GM21529 (cell line): ENCODE measurements around the gene YOD1.

Source experiments
- ATAC-seq: cut with Tn5 transposase; IDR thresholded peaks from one replicate; pipeline ENCODE4 v1.9.1; 2021; ENCODE audit not compliant: unreplicated experiment

The YOD1 gene

DNA sequence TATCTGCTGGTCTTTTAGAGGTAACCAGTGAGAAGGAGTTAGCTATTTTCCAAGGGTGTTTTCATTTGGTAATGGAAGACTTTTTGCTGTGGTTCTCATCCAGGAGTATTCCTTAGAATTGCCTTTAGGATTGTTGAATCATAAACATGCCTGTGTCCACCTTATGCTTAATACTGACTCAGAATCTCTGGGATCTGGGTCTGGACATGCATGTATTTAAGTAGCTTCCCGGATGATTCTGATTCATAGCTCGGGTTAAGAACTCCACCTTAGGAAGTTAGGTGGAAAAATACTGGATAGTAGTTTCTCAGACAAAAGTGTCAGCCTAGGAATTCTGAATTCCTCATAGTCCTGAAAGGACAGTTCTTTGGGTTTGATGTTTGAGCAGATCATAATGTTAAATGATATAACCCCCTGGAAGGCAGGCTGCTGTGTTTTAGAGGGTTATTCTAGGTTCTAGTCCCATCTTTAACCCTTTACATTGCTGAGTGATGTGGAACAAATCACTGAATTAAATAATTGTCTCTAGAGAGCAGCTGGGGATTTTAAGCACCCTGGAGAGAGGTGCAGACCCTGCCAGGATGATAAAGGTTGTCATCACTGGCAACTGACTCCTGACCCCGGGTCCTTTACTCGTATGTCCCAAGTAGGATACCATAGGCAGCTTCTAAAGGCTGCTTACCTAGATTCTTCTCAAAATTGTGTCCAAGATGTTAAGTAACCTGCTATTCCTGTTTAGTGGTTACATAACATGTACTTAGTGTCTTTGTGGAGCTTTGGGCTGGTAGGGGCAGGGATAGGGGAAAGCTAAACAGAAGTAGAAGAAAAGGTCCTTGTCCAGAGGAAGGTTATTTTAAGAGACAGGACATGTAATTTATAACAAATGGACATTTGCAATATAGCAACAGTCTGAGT is 23.2 kb upstream of the YOD1 start:
- no peak for ATAC-seq

DNA sequence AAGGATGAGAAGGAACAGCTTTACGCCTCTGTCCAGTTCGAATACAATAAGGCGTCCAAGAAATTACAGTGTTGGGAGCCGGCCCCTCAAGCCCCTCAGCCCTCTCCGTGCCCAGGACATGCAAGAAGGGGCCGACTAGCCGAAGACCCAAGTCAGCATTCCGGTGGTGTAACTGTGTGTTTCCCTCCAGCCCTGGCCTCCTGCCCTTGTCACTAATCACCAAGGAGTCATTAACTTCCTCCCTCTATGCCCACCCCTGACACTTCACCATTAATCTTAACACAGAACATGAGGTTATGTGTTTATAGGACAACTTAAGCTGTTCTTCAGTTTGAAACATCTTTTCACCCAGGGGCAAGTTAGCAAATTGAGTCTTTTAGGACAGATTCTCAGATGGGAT is 21.2 kb upstream of the YOD1 start:
- ATAC-seq: no peak

DNA sequence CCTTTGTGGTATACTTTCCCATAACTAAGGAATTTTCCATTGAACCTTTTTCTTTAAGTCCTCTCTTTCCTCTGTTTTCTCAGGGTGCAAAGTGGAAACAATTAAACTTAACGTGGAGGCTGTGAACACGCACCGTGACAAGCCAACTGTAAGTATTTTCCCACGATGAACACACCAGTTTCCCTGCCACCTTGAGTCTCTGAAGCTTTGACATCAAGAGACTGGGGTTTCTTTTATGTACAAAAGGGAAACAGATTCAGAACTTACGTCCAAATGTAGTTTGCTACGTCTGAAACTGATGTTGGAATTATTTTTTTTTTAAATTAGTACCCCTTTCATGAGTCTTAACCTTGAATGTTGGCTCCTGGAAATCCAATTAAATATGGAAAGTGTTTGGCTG is 20.4 kb upstream of the YOD1 start:
- ATAC-seq: no peak

DNA sequence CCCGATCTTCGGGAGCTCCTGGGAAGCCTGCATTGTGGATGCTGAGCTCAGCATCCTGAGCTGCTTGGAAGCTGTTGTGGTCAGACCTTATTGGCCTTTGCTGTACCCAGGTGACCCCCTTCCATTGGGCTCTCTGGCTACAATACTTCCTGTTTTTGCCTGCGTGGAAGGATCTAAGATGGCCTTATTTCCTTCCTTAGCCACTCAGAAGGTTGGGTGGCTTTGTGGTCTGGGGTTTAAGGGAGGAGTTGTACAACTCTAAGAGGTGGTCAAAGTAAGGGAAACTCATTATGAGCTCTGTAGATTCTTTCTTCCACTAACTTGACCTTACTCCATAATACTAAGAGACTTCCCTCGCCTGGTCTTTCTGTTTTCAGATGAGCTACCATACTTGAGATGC is 19.8 kb upstream of the YOD1 start:
- ATAC-seq: no peak

DNA sequence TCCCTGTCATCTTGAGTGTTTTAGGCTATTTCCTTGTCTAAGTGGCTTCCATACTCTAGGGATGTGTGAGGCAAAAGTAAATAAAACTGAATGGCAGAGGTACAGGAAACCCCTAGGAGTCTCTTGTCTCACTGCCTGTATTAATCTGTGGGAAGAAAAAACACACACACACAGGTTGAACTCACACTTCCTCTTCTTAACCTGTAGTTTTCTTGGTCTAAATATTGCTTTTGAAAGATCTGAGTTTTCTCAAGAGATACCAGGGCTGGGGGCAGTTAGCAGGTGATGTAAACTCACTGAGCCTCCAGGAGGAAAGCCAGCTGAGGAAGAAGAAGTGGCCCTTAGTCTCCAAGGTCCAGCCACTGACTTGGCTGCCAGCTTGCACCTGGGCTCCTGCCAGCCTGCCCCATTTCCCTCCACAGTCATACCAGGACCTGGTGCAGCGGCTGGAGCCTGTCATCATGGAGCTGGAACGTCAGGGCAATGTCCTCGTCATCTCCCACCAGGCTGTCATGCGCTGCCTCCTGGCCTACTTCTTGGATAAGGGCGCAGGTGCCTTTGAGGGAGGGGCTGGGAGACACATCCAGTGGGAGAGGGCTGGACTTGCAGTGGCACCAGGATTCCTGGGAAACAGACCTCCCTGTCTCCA is 19.0 kb upstream of the YOD1 start:
- ATAC-seq: peak; percentile 65

DNA sequence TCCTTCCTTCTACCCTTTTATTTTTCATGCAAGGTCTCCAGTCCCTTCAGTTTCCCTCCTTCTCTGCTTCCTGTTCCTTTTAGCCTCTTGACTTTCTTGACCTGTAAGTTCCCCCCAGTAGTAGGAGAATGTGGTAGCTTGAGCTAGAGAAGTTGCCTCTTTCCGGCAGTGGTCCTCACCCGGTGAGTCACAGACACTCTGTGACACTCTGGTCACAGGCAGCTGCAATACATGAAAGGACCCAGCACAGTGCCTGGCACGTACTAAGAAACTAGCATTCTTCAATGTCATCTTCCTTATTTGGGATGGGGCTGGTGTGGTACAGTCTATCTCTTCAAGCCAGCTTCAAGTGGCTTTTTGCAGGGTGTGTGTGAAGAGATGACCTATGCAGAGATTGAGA is 18.1 kb upstream of the YOD1 start:
- ATAC-seq: no peak

DNA sequence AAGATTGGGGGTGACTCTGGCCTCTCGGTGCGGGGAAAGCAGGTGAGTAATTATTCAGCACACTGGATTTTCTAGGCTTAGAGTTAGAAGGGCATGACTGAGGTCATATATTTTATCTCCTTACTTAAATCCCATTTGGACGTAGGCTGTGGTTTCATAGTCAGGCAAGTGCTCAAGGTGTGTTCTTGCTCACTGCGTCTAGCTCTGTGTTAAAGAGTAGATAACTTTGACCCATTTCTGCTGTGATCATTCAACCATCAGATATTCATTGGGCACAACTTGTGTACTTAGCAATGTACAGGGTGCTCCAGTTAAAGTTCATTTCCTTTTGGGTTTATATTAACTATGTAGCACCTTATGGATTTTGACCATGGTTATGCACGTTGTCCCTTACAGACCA is 16.7 kb upstream of the YOD1 start:
- ATAC-seq: no peak

DNA sequence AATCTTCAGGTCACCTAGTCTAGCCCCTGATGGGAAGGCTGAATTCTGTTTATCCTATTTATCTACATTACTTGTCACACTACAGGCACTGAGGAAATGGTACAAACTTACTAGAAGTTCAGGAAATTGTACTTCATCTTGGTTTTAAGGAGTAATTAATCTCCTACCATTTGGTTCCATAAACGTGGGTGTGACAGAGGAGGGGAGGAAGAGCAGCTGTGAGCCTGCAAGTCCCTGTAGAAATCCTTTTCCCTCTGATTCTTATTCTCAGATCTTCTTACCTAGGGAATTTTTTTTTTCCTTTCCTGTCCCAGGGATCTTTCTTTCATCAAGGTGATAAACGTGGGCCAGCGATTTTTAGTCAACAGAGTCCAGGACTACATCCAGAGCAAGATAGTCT is 16.2 kb upstream of the YOD1 start:
- no peak for ATAC-seq

DNA sequence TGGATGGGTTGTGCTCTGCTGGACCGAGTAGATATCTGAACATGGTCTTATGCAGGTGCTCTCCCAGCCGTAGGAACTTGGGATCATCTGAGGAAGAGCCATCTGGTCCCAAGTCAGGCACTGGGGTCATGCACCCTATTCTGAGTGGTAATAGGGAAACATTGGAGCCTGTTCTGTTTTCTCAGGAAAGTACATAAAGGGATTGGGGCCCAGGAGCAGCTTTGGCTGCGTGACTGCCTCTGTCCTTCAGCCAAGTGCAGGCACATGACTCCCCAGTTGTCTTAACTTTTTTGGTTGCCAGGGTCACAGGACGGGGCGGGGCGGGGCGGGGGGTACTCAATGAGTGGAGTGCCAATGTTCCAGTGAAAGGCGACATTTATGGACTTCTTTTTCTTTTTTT is 13.6 kb upstream of the YOD1 start:
- no peak for ATAC-seq

DNA sequence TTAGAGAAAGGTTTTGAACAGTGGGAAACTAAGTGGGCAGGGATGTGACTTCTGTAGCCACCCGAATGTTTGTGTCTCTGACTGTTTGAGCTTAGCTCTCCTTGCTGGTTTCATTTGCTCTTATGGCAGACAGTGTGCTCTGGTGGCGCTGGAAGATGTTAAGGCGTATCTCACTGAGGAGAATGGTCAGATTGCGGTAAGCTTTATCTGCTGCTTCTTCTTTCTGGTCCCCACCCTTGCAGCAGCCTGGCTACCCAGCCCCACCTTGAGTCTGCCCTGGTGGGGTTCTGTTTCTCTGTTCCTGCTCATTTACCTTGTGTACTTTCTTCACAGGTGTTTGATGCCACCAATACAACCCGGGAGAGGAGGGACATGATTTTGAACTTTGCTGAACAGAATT is 12.0 kb upstream of the YOD1 start:
- no peak for ATAC-seq

DNA sequence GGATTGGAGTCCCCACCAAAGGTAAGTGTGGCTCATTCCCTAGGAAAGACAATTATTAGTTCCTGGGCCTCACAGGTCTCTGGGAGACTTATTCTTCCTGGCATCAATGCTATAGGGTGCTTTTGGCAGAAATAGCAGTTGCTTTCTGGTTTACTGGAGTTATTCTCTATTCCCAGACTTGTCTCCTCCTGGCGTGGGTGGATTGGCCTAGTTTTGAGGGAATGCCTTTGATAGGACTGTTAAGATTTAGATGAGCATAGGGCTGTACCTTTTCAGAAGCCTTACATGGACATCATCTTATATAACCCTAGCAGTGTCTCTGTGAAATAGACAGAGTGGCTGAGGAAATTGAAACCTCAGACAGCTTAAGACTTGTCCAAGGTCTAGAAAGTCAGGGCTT is 11.1 kb upstream of the YOD1 start:
- no peak for ATAC-seq

DNA sequence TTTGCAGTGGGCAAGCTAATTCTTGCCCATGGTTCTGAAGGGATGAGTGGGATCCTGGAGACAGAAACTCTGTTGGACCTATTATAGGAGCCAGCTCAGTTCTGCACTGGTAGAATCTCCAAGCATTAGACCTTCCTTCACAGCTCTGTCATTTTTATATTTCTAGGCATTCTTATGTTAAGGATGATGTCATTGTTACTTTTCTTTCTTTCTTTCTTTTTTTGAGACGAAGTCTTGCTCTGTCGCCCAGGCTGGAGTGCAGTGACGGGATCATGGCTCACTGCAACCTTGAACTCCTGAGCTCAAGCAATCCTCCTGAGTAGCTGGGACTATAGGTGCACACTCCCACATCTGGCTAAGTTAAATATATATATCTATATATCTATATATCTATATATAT is 9.6 kb upstream of the YOD1 start:
- no peak for ATAC-seq

DNA sequence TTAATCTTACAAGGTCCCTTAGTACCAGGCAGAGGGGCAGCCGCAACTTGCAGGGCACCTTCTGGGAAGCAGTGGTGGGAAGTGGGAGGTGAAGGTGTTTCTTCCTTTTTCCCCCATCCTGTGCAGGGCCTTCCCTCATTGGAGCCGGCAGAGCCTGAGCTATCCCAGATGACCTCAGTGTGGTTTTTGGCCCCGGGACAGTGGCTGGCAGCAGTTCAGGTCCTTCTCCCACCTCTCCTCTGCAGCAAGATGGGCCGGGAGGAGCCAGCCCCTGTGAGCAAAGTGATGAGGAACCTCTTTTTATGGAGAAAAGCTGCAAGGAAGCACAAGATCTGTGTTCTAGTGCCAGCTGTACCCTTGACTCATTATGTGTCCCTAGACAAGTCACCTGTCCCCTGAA is 8.9 kb upstream of the YOD1 start:
- no peak for ATAC-seq

DNA sequence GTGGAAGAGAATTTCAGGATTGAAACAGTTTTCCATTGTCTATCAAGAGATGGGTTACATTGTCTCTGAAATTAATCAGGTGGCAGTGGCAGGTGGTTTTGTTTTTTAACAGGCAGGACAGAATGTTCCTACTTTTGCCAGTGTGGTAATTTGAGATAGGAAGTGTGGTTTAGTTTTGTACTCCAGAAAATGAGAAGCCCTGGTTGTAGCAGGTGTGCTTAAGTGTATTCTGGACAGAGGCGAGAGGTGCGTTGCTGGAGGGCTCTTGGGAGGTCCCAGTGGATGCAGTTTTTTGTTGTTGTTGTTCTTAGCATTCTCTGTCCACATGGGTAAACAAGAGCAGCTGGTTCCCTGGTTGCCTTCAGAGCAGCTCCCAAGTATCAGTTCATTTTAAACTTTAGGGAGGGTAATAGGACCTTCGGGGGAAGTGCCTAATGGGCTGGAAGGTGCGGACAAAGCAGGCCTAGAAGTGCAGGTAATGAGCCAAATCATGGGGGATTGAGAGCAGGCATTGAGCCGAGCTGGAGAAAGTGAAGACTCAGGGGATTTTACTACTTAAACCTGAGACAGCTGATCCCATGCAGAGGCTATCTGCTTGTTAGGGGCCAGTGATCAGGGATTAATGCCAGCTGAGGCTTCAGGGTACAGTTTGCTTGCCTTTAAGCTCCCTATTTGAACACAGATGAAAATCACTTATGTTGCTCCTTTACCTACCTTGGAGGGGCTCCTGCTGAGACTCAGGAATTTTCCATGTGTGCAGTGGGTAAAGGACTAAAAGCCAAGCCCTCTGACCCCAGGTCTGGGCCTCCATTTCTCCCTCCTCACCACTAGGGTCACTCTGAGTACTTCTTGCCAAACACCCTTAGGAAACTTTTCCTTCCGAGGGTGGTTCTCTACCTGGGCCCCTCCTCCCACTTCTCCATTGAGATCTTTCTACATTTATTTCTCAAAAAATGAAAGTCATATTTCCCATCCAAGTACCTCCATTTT is 8.2 kb upstream of the YOD1 start:
- no peak for ATAC-seq

DNA sequence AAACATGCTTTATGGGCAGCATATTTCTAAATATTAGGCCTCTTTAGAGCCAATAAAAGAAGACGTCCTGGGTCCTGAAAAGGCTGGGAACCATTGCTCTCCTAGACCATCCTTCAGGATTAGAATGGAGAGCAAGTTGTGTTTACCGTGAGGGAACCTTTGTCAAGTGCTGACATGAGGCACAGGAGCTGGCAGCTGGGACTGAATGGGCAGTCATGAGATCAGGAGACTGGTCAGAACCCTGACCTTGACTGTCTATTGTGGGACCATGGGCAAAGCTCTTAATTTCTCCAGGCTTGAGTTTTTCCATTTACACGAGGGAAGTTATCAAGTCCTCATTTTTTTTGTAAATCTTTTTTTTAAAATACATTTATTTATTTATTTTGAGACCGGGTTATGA is 7.2 kb upstream of the YOD1 start:
- ATAC-seq: no peak

DNA sequence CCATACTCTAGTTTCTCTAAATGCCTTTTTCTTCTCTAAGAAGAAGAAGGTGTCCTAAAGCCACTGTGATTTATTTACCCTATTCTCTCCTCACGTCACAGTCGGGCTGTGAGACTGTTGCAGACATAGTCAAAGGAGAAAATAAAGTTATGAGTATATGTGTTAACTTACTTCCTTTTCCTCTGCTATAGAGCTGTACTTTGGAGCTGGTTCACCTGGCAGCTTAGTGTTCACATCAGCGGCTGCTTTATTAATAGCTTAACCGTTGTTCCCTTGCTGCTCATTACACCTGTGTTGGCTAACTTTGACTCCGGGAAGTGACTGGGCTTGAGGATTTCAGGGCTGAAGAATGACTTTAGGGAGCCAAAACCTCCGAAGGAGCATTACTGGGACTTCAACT is 5.7 kb upstream of the YOD1 start:
- ATAC-seq: no peak

DNA sequence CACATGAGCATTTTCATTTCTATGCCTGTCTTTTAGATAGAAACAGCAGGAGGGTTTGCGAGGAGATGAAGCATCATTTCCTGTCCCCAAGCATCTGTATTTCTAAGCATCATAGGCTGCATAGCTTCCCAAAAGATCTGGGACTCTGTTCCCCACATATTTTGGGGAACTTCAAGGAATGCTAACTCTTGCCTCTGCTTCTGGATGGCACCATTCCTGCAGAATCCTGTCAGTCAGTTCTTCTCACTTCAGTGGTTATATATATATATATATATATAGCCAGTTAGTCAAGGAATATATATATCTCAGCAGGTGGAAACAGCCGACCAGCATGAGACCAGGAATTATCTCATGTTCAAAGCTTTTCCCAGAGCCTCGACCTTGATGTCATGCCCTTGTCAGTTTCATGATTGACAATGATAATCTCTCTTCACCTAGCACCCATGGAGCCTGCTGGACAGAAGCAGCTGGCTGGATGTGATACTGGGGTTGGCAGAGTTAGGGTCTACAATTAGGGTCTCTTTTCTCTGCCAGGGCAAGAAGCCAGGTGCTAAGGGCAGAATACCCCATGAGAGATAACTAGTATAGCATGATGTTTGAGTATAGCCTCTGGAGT is 4.5 kb upstream of the YOD1 start:
- ATAC-seq: no peak

DNA sequence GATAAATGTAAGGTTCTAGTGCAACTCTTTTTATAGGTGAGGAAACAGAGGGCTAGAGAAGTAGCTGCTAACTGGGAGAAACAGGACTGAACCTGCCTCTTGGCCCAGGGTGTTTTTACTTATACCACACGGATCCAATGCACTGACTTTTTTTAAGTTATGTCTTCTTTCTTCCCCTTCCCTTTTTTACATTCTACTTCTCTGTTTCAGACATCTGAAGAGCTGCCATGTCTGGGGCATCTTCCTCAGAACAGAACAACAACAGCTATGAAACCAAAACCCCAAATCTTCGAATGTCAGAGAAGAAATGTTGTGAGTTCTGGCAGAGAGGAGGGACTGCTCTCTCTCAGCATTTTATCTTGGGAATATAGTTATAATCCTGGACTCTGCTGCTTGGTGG is 3.5 kb upstream of the YOD1 start:
- no peak for ATAC-seq

DNA sequence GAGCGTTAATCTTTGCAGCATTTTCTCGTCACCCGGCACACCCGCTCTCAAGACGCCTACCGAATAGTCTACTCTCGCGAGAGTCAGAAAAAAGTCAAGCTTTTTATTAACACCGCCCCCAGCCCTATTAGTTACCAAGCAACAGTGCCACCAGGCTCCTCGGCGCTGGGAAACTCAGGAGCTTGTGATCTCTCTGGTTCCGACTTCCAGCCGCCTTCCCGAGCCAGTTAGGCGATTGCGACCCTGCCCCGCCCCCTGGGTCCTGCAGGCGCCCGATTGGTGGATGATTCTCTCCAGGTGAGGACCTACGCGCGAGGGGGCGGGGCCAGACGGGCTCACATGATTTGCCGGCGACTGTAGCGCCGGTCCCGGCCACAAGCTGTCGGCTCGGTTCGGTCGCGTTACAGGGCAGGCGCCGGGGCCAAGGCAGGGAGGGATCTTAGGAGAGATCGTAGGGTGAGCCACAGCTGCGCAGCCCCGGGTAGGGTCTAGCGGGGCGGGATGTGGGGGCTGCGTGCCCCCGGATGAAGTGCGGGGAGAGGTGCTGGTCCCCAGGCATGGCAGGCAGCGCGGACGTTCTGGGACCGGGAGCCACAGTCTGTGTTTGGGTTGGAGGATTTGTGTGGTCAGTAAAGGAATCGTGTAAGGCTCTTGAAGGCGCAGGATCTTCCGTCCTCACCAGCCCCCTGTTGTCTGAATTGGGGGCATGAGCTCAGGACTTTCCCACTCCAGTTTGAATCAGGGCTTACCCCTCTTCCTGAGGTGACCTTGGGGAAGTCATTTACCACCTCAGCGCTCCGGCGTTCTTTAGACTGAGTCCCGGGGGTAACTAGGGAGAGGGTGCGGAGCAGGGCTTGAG is 2.1 kb upstream of the YOD1 start, which contains the start of gene PFKFB2:
PFKFB2 (plus strand) TSS at position 365 of the 859 bp plus-strand sequence. CDS start 1,443 bp downstream, outside the sequence.
- peak; percentile 73 for ATAC-seq
